Measurements from ENCODE around the gene KIF26A. TPM values are rescaled to one million over a fixed set of nuclear protein-coding genes. Genes with fewer than 3 reads are reported as not detected.

KIF26A gene
- polyA plus RNA-seq, 1 donor from 2014 or later = 11.2 TPM

GRCh38 chr14:104156142-104156541 is 17.8 kb downstream of the KIF26A start:
- H3K9ac ChIP-seq (ENCODE audit: low read length) = no peak overlapping the region
- no peak overlapping the region for H3K27ac ChIP-seq (ENCODE audit: low read length)
- H2AFZ ChIP-seq (ENCODE audit: low read depth, low read length) = no peak overlapping the region
- no peaks in the 10 kb centered on the region for H3K9me2 ChIP-seq (ENCODE audit: insufficient read depth, low read length)
- H4K20me1 ChIP-seq (ENCODE audit: insufficient read depth) = no peaks in the 10 kb centered on the region
- no peaks in the 10 kb centered on the region for H3K36me3 ChIP-seq (ENCODE audit: insufficient read depth, low read length)
- H3K79me2 ChIP-seq (replicated peaks; ENCODE audit: insufficient read depth, low read length) = no peaks in the 10 kb centered on the region
- no peaks in the 10 kb centered on the region for H3K27me3 ChIP-seq (ENCODE audit: insufficient read depth, low read depth, low read length)
- no peaks in the 10 kb centered on the region for H3F3A ChIP-seq (ENCODE audit: insufficient read depth, low read length, poor library complexity, severe bottlenecking)
- H3K9me3 ChIP-seq (ENCODE audit: low read length) = no peaks in the 10 kb centered on the region
- H3K4me2 ChIP-seq (ENCODE audit: low read length) = no peak overlapping the region
- no peak overlapping the region for H3K4me3 ChIP-seq (ENCODE audit: low read length)
- TF ChIP-seq, protein P1, sequence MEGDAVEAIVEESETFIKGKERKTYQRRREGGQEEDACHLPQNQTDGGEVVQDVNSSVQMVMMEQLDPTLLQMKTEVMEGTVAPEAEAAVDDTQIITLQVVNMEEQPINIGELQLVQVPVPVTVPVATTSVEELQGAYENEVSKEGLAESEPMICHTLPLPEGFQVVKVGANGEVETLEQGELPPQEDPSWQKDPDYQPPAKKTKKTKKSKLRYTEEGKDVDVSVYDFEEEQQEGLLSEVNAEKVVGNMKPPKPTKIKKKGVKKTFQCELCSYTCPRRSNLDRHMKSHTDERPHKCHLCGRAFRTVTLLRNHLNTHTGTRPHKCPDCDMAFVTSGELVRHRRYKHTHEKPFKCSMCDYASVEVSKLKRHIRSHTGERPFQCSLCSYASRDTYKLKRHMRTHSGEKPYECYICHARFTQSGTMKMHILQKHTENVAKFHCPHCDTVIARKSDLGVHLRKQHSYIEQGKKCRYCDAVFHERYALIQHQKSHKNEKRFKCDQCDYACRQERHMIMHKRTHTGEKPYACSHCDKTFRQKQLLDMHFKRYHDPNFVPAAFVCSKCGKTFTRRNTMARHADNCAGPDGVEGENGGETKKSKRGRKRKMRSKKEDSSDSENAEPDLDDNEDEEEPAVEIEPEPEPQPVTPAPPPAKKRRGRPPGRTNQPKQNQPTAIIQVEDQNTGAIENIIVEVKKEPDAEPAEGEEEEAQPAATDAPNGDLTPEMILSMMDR (IDR thresholded peaks at IDR 0.05; ENCODE audit: poor library complexity, severe bottlenecking) = no peak
- TF ChIP-seq MXI1 (conservative IDR thresholded peaks at IDR 0.05; ENCODE audit: poor library complexity, severe bottlenecking) = no peak
- no peak for TF ChIP-seq SMC3 (conservative IDR thresholded peaks at IDR 0.05; ENCODE audit: poor library complexity)
- TF ChIP-seq EP300 (conservative IDR thresholded peaks at IDR 0.05; ENCODE audit: poor library complexity, severe bottlenecking) = no peak
- no peak for TF ChIP-seq EZH2 (IDR thresholded peaks at IDR 0.05; ENCODE audit: borderline replicate concordance, insufficient read depth, low read length, poor library complexity, severe bottlenecking)
- no peak for TF ChIP-seq RAD21 (conservative IDR thresholded peaks at IDR 0.05)
- TF ChIP-seq REST (IDR thresholded peaks at IDR 0.05; ENCODE audit: borderline replicate concordance) = no peak
- TF ChIP-seq TAF1 (IDR thresholded peaks at IDR 0.05; ENCODE audit: low read depth) = no peak
- no peak for TF ChIP-seq POLR2AphosphoS5 (IDR thresholded peaks at IDR 0.05)

GRCh38 chr14:104157016-104157928 is 18.9 kb downstream of the KIF26A start:
- Histone ChIP-seq H3K4me2 (ENCODE audit: low read length) (no peak overlapping the region), H3K9me3 (ENCODE audit: low read length) (no peaks in the 10 kb centered on the region), H3F3A (ENCODE audit: insufficient read depth, low read length, poor library complexity, severe bottlenecking) (no peaks in the 10 kb centered on the region), H2AFZ (ENCODE audit: low read depth, low read length) (no peak overlapping the region), H3K9ac (ENCODE audit: low read length) (no peak overlapping the region), H3K9me2 (ENCODE audit: insufficient read depth, low read length) (no peaks in the 10 kb centered on the region), H3K27me3 (ENCODE audit: insufficient read depth, low read depth, low read length) (no peaks in the 10 kb centered on the region), H3K27ac (ENCODE audit: low read length) (no peak overlapping the region), H3K36me3 (ENCODE audit: insufficient read depth, low read length) (no peaks in the 10 kb centered on the region), H3K79me2 (replicated peaks; ENCODE audit: insufficient read depth, low read length) (no peaks in the 10 kb centered on the region), H4K20me1 (ENCODE audit: insufficient read depth) (no peaks in the 10 kb centered on the region), H3K4me3 (ENCODE audit: low read length) (no peak overlapping the region)
- TF ChIP-seq SMC3 (conservative IDR thresholded peaks at IDR 0.05; ENCODE audit: poor library complexity) = no peak
- TF ChIP-seq RAD21 (conservative IDR thresholded peaks at IDR 0.05) = no peak
- TF ChIP-seq REST (IDR thresholded peaks at IDR 0.05; ENCODE audit: borderline replicate concordance) = no peak
- TF ChIP-seq TAF1 (IDR thresholded peaks at IDR 0.05; ENCODE audit: low read depth) = no peak
- no peak for TF ChIP-seq EP300 (conservative IDR thresholded peaks at IDR 0.05; ENCODE audit: poor library complexity, severe bottlenecking)
- no peak for TF ChIP-seq MXI1 (conservative IDR thresholded peaks at IDR 0.05; ENCODE audit: poor library complexity, severe bottlenecking)
- no peak for TF ChIP-seq POLR2AphosphoS5 (IDR thresholded peaks at IDR 0.05)
- TF ChIP-seq, protein P1 (IDR thresholded peaks at IDR 0.05; ENCODE audit: poor library complexity, severe bottlenecking) = no peak
- TF ChIP-seq EZH2 (IDR thresholded peaks at IDR 0.05; ENCODE audit: borderline replicate concordance, insufficient read depth, low read length, poor library complexity, severe bottlenecking) = no peak
